OCI-LY7 (cell line): ENCODE data around the gene FIS1. TPM values are rescaled to one million over a fixed set of nuclear protein-coding genes. Genes with fewer than 3 reads are reported as not detected.

Experiments used
- BruUV-seq: library from RNA; stranded (reverse); fragments of 400-500 nt; replicated peaks from 2 replicates; lab custom pipeline; 2021; lab: Mats Ljungman, UMichigan
- CTCF ChIA-PET: fragments of 300-600 bp; sonication (Branson Sonifier 250); formaldehyde crosslinking; loops from one replicate; lab custom pipeline; 2022; ENCODE audit warnings: antibody characterized with exemption; ENCODE audit not compliant: unreplicated experiment; lab: Charles Lee
- POLR2A ChIA-PET: fragments of 300-600 bp; sonication (Branson Sonifier 250); formaldehyde crosslinking; loops from one replicate; lab custom pipeline; 2022; ENCODE audit warnings: antibody characterized with exemption; lab: Charles Lee
- DNase-seq: peaks from one replicate; pipeline ENCODE4 v3.0.0-alpha.2; 2015; ENCODE audit warnings: low spot score
- H2AFZ ChIP-seq: fragments of 200-600 bp; sonication (generic), shearing (Covaris generic); 2 replicates; pipeline ENCODE4 v1.6.1; 2014; ENCODE audit warnings: mild to moderate bottlenecking, antibody characterized with exemption, low read length, moderate library complexity
- H3K27ac ChIP-seq: fragments of 200-600 bp; sonication (generic); 2 replicates; pipeline ENCODE4 v1.5.1; 2014; ENCODE audit warnings: mixed run types, low read depth, mild to moderate bottlenecking, moderate library complexity, low read length, inconsistent platforms; ENCODE audit not compliant: poor library complexity, severe bottlenecking
- H3K36me3 ChIP-seq: fragments of 200-600 bp; sonication (generic); 2 replicates; pipeline ENCODE4 v1.6.1; 2014; ENCODE audit warnings: mild to moderate bottlenecking, antibody characterized with exemption, low read length, moderate library complexity, mixed read lengths; ENCODE audit not compliant: insufficient read depth
- H3K4me1 ChIP-seq: fragments of 200-600 bp; sonication (generic); 2 replicates; pipeline ENCODE4 v1.5.1; 2014; ENCODE audit warnings: mild to moderate bottlenecking, low read length; ENCODE audit not compliant: insufficient read depth, poor library complexity, severe bottlenecking
- H3K4me2 ChIP-seq: fragments of 200-600 bp; sonication (generic); 2 replicates; pipeline ENCODE4 v1.6.1; 2014; ENCODE audit warnings: mild to moderate bottlenecking, low read length
- H3K4me3 ChIP-seq: fragments of 200-600 bp; sonication (generic); 2 replicates; pipeline ENCODE4 v1.5.1; 2014; ENCODE audit warnings: mild to moderate bottlenecking, low read depth, low read length; ENCODE audit not compliant: poor library complexity, severe bottlenecking
- H3K79me2 ChIP-seq: fragments of 200-600 bp; sonication (generic); 2 replicates; pipeline ENCODE4 v1.6.1; 2016; ENCODE audit warnings: low read depth, mild to moderate bottlenecking, low read length, moderate library complexity, mixed read lengths; ENCODE audit not compliant: insufficient read depth
- H3K9me2 ChIP-seq: fragments of 200-600 bp; sonication (generic); 2 replicates; pipeline ENCODE4 v1.6.1; 2016; ENCODE audit warnings: mild to moderate bottlenecking, low read length, mixed read lengths; ENCODE audit not compliant: insufficient read depth
- H3K9me3 ChIP-seq: fragments of 200-600 bp; sonication (generic); 2 replicates; pipeline ENCODE4 v1.6.1; 2014; ENCODE audit warnings: mild to moderate bottlenecking, mixed run types, low read length, mixed read lengths
- H4K20me1 ChIP-seq: fragments of 200-600 bp; sonication (generic); 2 replicates; pipeline ENCODE4 v1.6.1; 2014; ENCODE audit warnings: mild to moderate bottlenecking, antibody characterized with exemption, low read length, moderate library complexity, mixed read lengths; ENCODE audit not compliant: insufficient read depth
- EZH2phosphoT487 ChIP-seq: fragments of 200-600 bp; sonication (generic); IDR thresholded peaks from 2 replicates; pipeline ENCODE4 v1.6.1; 2018; ENCODE audit warnings: low read depth, borderline replicate concordance, mild to moderate bottlenecking, mixed run types, antibody characterized with exemption, low read length, moderate library complexity, mixed read lengths
- intact Hi-C: fragments of 100-400 bp; cut with micrococcal nuclease; formaldehyde crosslinking; loops from one replicate; pipeline ENCODE4 v1.10.0; 2022; ENCODE audit not compliant: unreplicated experiment
- total RNA-seq, 2 experiments: library from RNA; depleted of rRNA in 1 of 2; stranded (reverse); fragments of >200 nt in 1 of 2; shearing (Covaris generic) in 1 of 2; gene quantifications; 2 replicates each; pipeline ENCODE4 v1.2.3, GENCODE V29; 2014 to 2022
- TF ChIP-seq, protein P1 (sequence below): fragments of 200-600 bp; sonication (generic); conservative IDR thresholded peaks from 2 replicates; pipeline ENCODE4 v1.5.1; 2014; ENCODE audit warnings: mild to moderate bottlenecking, antibody characterized with exemption, low read length, moderate library complexity, mixed read lengths

FIS1 gene
- total RNA-seq, 2 experiments from 2014 or later = 92.7 to 102 TPM

GRCh38 chr7:101202603-101202918 is 42.3 kb downstream of the FIS1 start:
- H3K36me3 ChIP-seq = no peaks in the 10 kb centered on the region
- H3K9me3 ChIP-seq = no peaks in the 10 kb centered on the region
- intact Hi-C loops = no loop called here
- peaks cover 5% of the 10 kb centered on the region for H3K4me1 ChIP-seq
- no peak overlapping the region for H2AFZ ChIP-seq
- H3K4me3 ChIP-seq = no peak overlapping the region
- no peak for DNase-seq
- ChIA-PET POLR2A (interaction anchor here (0.6 kb wide), 1 partner anchor 382 kb away, joined by 5 read pairs; no protein-coding TSS in a partner anchor), CTCF (no interaction called here)
- no TSS peak for BruUV-seq
- H3K27ac ChIP-seq = no peak overlapping the region
- H4K20me1 ChIP-seq = no peaks in the 10 kb centered on the region
- no peaks in the 10 kb centered on the region for H3K79me2 ChIP-seq
- no peak for TF ChIP-seq EZH2phosphoT487
- TF ChIP-seq, protein P1, sequence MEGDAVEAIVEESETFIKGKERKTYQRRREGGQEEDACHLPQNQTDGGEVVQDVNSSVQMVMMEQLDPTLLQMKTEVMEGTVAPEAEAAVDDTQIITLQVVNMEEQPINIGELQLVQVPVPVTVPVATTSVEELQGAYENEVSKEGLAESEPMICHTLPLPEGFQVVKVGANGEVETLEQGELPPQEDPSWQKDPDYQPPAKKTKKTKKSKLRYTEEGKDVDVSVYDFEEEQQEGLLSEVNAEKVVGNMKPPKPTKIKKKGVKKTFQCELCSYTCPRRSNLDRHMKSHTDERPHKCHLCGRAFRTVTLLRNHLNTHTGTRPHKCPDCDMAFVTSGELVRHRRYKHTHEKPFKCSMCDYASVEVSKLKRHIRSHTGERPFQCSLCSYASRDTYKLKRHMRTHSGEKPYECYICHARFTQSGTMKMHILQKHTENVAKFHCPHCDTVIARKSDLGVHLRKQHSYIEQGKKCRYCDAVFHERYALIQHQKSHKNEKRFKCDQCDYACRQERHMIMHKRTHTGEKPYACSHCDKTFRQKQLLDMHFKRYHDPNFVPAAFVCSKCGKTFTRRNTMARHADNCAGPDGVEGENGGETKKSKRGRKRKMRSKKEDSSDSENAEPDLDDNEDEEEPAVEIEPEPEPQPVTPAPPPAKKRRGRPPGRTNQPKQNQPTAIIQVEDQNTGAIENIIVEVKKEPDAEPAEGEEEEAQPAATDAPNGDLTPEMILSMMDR = no peak
- no peak overlapping the region for H3K4me2 ChIP-seq
- no peaks in the 10 kb centered on the region for H3K9me2 ChIP-seq

- no peaks in the 10 kb centered on the region for H3K79me2 ChIP-seq
- intact Hi-C loops = no loop called here
- H3K9me3 ChIP-seq = no peaks in the 10 kb centered on the region
- H3K4me3 ChIP-seq = no peak overlapping the region
- TF ChIP-seq EZH2phosphoT487 = no peak
- TF ChIP-seq, protein P1 = no peak
- peaks cover 5% of the 10 kb centered on the region for H3K4me1 ChIP-seq
- H3K9me2 ChIP-seq = no peaks in the 10 kb centered on the region
- no peaks in the 10 kb centered on the region for H3K36me3 ChIP-seq
- no peaks in the 10 kb centered on the region for H4K20me1 ChIP-seq
- H3K4me2 ChIP-seq = no peak overlapping the region
- ChIA-PET CTCF (no interaction called here), POLR2A (interaction anchor here (0.6 kb wide), 1 partner anchor 381 kb away, joined by 5 read pairs; no protein-coding TSS in a partner anchor)
- no peak overlapping the region for H3K27ac ChIP-seq
- no TSS peak for BruUV-seq
- no peak for DNase-seq
- H2AFZ ChIP-seq = no peak overlapping the region
Measured at GRCh38 chr7:101201695-101202602, 42.9 kb downstream of the FIS1 start.
